Neural cell (in vitro differentiated cells): Measurements from ENCODE around the gene ADAMTS10. TPM values are rescaled to one million over a fixed set of nuclear protein-coding genes. Genes with fewer than 3 reads are reported as not detected.
"Not testable (repeated sequence)": the region's sequence is repeated elsewhere in the genome, so short reads cannot be mapped to it uniquely, and the experiment has no call there.

Experiments
- H2AFZ ChIP-seq: fragments of 200-600, 300-800 bp; sonication (generic), shearing (Covaris generic); 2 replicates; pipeline ENCODE4 v1.6.0; 2014; ENCODE audit warnings: low read depth, mild to moderate bottlenecking, antibody characterized with exemption, low read length, moderate library complexity
- H3F3A ChIP-seq: fragments of 200-600 bp; shearing (Covaris generic); 2 replicates; pipeline ENCODE4 v1.6.1; 2016; ENCODE audit warnings: mild to moderate bottlenecking, moderate library complexity, mixed read lengths, antibody characterized with exemption, low read length; ENCODE audit not compliant: insufficient read depth, poor library complexity, severe bottlenecking
- H3K27ac ChIP-seq: fragments of 200-600, 300-800 bp; sonication (generic), shearing (Covaris generic); 2 replicates; pipeline ENCODE4 v1.5.1; 2014; ENCODE audit warnings: mild to moderate bottlenecking, low read length, moderate library complexity
- H3K27me3 ChIP-seq: fragments of 300-800, 200-600 bp; sonication (generic), shearing (Covaris generic); 2 replicates; pipeline ENCODE4 v1.6.0; 2014; ENCODE audit warnings: mild to moderate bottlenecking, low read depth, low read length, moderate library complexity; ENCODE audit not compliant: insufficient read depth
- H3K36me3 ChIP-seq: fragments of 300-800, 200-600 bp; sonication (generic), shearing (Covaris generic); 2 replicates; pipeline ENCODE4 v1.5.1; 2014; ENCODE audit warnings: mild to moderate bottlenecking, antibody characterized with exemption, low read length, moderate library complexity; ENCODE audit not compliant: insufficient read depth
- H3K4me2 ChIP-seq: fragments of 300-800, 200-600 bp; sonication (generic), shearing (Covaris generic); 2 replicates; pipeline ENCODE4 v1.6.0; 2014; ENCODE audit warnings: mild to moderate bottlenecking, low read length
- H3K4me3 ChIP-seq: fragments of 300-800, 200-600 bp; sonication (generic), shearing (Covaris generic); 2 replicates; pipeline ENCODE4 v1.5.1; 2014; ENCODE audit warnings: mild to moderate bottlenecking, low read length, moderate library complexity
- H3K79me2 ChIP-seq: fragments of 200-600 bp; shearing (Covaris generic); replicated peaks from 2 replicates; pipeline ENCODE4 v1.6.0; 2014; ENCODE audit warnings: mild to moderate bottlenecking, low read length, moderate library complexity; ENCODE audit not compliant: insufficient read depth
- H3K9ac ChIP-seq: fragments of 300-800, 200-600 bp; sonication (generic), shearing (Covaris generic); 2 replicates; pipeline ENCODE4 v1.6.1; 2016; ENCODE audit warnings: mild to moderate bottlenecking, low read length, mixed read lengths
- H3K9me2 ChIP-seq: fragments of 200-600 bp; shearing (Covaris generic); 2 replicates; pipeline ENCODE4 v1.6.1; 2016; ENCODE audit warnings: mild to moderate bottlenecking, low read length, mixed read lengths; ENCODE audit not compliant: insufficient read depth
- H3K9me3 ChIP-seq: fragments of 200-600, 300-800 bp; sonication (generic), shearing (Covaris generic); 2 replicates; pipeline ENCODE4 v1.6.1; 2016; ENCODE audit warnings: mild to moderate bottlenecking, mixed run types, low read length, moderate library complexity, mixed read lengths
- H4K20me1 ChIP-seq: fragments of 200-600 bp; shearing (Covaris generic); 2 replicates; pipeline ENCODE4 v1.6.1; 2016; ENCODE audit warnings: mild to moderate bottlenecking, mixed run types; ENCODE audit not compliant: insufficient read depth
- CTCF ChIP-seq: fragments of 450-650 bp; IDR thresholded peaks from 2 replicates; pipeline ENCODE4 v1.5.1; 2014; ENCODE audit warnings: antibody characterized with exemption, mild to moderate bottlenecking, moderate library complexity; ENCODE audit not compliant: poor library complexity, severe bottlenecking
- EP300 ChIP-seq: fragments of 450-650 bp; conservative IDR thresholded peaks from 2 replicates; pipeline ENCODE4 v1.6.1; 2014; ENCODE audit warnings: antibody characterized with exemption, mild to moderate bottlenecking, moderate library complexity; ENCODE audit not compliant: poor library complexity, severe bottlenecking
- EZH2 ChIP-seq: fragments of 200-600, 300-800 bp; shearing (Covaris generic), sonication (generic); IDR thresholded peaks from 2 replicates; pipeline ENCODE4 v1.6.1; 2014; ENCODE audit warnings: antibody characterized with exemption, low read length, borderline replicate concordance, mild to moderate bottlenecking; ENCODE audit not compliant: insufficient read depth, poor library complexity, severe bottlenecking
- MXI1 ChIP-seq: fragments of 450-650 bp; conservative IDR thresholded peaks from 2 replicates; pipeline ENCODE4 v1.6.1; 2014; ENCODE audit warnings: antibody characterized with exemption, mild to moderate bottlenecking; ENCODE audit not compliant: poor library complexity, severe bottlenecking
- POLR2AphosphoS5 ChIP-seq: IDR thresholded peaks from 2 replicates; pipeline ENCODE4 v1.6.1; 2012
- RAD21 ChIP-seq: fragments of 450-650 bp; conservative IDR thresholded peaks from 2 replicates; pipeline ENCODE4 v1.6.1; 2014; ENCODE audit warnings: antibody characterized with exemption, mild to moderate bottlenecking, moderate library complexity
- REST ChIP-seq: IDR thresholded peaks from 2 replicates; pipeline ENCODE4 v1.6.1; 2012; ENCODE audit warnings: borderline replicate concordance
- SMC3 ChIP-seq: fragments of 450-650 bp; conservative IDR thresholded peaks from 2 replicates; pipeline ENCODE4 v1.6.1; 2014; ENCODE audit warnings: antibody characterized with exemption, mild to moderate bottlenecking, moderate library complexity; ENCODE audit not compliant: poor library complexity
- TAF1 ChIP-seq: IDR thresholded peaks from 2 replicates; pipeline ENCODE4 v1.6.1; 2012; ENCODE audit warnings: low read depth
- polyA plus RNA-seq: library from polyadenylated mRNA; depleted of rRNA; stranded (reverse); fragments of >200 nt; gene quantifications from 2 replicates; pipeline ENCODE4 v1.2.3, GENCODE V29; 2014

ADAMTS10 gene
- polyA plus RNA-seq, 1 donor from 2014 or later = 99.4 TPM

GRCh38 chr19:8575467-8575997 lies 35.0 kb downstream of the ADAMTS10 start:
- H3K9me3 ChIP-seq = no peaks in the 10 kb centered on the region
- no peaks in the 10 kb centered on the region for H3K79me2 ChIP-seq
- H2AFZ ChIP-seq = no peak overlapping the region
- no peaks in the 10 kb centered on the region for H4K20me1 ChIP-seq
- H3K36me3 ChIP-seq = no peaks in the 10 kb centered on the region
- H3K27me3 ChIP-seq = no peaks in the 10 kb centered on the region
- no peaks in the 10 kb centered on the region for H3K9me2 ChIP-seq
- no peaks in the 10 kb centered on the region for H3F3A ChIP-seq
- H3K4me2 ChIP-seq = no peak overlapping the region
- H3K9ac ChIP-seq = no peak overlapping the region
- no peak for TF ChIP-seq MXI1
- no peak for TF ChIP-seq RAD21
- TF ChIP-seq REST = no peak
- H3K4me3 ChIP-seq = no peak overlapping the region
- H3K27ac ChIP-seq = no peak overlapping the region

GRCh38 chr19:8574619-8574922 lies 35.9 kb downstream of the ADAMTS10 start:
- not testable (repeated sequence) for H3K9me2 ChIP-seq, H2AFZ ChIP-seq

GRCh38 chr19:8573316-8573715 lies 37.2 kb downstream of the ADAMTS10 start:
- Histone ChIP-seq H3K9ac (no peak overlapping the region), H3K4me2 (no peak overlapping the region), H3F3A (no peaks in the 10 kb centered on the region), H3K9me3 (no peaks in the 10 kb centered on the region), H3K79me2 (no peaks in the 10 kb centered on the region), H3K4me3 (no peak overlapping the region), H3K27ac (no peak overlapping the region), H3K9me2 (no peaks in the 10 kb centered on the region), H3K36me3 (no peaks in the 10 kb centered on the region), H3K27me3 (no peaks in the 10 kb centered on the region), H2AFZ (no peak overlapping the region), H4K20me1 (no peaks in the 10 kb centered on the region)
- no peak for TF ChIP-seq EP300
- no peak for TF ChIP-seq TAF1
- no peak for TF ChIP-seq EZH2
- TF ChIP-seq POLR2AphosphoS5 = no peak
- no peak for TF ChIP-seq CTCF
- TF ChIP-seq REST = no peak
- TF ChIP-seq SMC3 = no peak
- no peak for TF ChIP-seq MXI1

More at GRCh38 chr19:8574619-8574922, 35.9 kb downstream of the ADAMTS10 start:
- not testable (repeated sequence) for H3K4me3 ChIP-seq, H3K4me2 ChIP-seq, H4K20me1 ChIP-seq, H3K36me3 ChIP-seq, H3K27me3 ChIP-seq, H3K9ac ChIP-seq, H3K9me3 ChIP-seq, H3K79me2 ChIP-seq, H3F3A ChIP-seq, H3K27ac ChIP-seq
